ENCODE measurements around the gene GALNT14.

GALNT14 gene

DNA sequence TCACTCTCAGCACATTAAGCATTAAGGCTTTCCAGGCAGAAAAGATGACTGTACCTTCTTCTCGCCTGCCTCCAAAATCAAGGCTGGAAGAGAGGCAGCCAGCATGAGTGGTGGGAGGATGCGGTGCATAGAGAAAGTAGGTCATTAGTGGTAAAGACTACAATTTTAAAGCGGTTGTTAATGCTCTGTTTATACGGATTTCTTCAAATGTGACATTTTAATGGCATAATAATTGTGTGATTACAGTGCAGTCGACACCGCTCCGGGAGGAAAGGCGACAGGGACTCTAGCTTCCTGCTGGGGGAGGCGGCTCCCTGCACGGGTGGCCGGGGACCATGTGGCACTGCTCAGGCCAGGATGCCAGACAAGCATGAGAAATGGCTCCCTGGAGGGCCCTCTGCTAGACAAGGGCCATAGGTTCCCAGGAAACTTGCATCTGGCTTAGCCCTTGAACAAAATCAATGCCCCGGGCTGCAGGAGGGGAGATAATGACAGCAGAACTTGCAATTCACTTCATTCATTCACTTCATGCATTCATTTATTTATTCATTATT is 129.6 kb downstream of the GALNT14 start:
- peak; percentile 68 to 86 for DNase-seq

DNA sequence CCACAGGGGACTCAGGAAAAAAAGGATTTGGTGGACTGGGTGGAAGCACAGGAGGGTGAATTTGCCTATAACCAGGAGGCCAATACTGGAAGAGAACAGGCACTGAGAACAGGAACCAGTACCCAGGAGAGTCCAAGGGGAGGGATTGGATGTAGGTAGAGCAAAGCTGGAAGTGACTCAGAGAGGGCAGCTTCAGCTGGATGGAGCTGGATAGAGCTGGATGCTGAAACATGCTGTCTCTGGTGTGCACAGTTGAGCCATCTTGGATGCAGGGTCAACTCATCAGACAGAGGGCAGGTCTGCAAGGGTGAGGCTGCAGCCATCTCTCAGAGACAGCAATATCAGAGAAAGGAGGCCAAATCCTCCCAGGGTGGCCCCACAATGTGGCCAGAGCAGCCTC is 134.0 kb downstream of the GALNT14 start:
- DNase-seq, result no peak

DNA sequence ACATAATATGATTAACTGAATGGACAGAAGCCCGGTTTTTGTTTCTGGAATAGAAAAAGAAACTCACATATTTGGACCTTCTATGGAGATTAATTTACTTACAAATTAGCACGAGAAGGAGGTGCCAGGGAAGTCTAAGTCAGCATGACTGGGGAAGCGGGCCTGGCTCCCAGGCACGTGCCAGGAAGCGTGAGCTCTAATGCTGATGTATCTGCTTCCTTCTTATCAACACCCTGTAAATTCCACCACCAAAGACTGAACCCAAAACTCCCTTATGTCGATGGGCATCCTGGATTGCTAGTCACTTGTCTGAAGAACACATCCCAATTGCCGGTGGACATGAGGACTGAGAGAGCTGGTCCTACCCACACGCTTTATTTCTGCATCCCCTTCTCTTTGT is 134.5 kb downstream of the GALNT14 start:
- no peak for DNase-seq

DNA sequence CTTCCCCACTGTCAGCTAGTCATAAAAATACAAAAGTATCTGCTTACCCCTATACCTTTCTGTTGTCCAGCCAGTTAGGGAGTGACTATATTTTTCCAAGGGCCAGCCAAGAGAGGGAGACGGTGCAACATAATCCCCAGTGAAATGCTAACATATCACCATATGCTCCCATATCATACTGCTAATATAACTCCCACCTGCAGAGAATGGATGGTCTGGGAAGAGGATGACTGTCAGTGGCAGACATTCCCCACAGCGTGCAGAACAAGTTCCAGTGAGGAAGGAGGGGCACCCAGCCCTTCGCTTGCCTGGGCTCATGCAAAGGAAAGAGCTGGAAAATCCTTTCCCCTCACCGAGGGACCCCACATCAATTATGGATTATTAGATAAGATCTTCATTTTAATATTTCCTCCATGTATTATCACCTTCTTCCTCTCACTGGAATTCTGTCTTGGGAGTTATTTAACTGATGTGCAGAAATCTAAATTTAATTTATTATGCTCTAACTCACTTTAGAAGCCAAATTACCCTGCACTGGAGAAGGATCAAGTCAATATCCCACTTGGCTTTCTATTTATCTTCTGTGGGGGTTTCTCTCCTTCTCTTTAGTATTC is 135.6 kb downstream of the GALNT14 start:
- DNase-seq, result no peak

DNA sequence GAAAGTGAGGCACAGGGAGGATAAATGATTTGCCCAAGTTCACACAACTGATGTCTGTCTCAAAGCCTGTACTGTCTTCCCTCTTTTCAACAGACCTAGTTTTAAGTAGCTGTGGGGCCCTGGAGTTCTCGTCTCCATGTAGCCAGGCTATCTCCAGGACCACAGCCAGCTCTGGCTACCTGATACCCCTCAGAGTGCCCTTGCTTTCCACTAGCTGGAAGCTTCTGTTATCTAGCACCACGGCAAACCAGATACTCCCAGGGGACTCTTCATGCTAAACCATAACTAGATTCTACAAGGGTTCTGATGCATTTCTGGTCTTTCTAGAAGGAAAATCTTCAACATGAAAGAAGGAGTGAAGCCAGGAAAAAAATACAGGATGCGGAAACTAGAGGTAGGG is 137.3 kb downstream of the GALNT14 start:
- peak in 1 of 2 experiments; percentile 21 for DNase-seq

DNA sequence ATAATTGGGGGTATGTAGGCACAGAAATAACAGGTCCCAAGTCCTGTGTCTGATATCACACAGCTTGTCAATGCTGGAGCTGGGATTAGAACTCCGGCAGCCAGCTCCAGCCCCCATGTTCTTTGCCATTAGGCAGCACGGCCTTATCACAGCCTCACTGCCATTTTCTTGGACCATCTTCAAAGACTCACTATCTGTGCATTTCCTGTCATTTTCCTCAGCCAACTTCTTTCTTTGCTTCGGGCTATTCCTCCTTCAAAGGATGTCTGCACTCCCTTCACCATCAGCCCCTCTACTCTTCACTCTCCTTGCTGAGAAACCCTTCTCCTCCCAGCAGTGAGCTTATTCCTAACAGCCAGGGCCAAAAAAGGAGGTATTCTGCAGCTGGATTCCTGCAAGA is 139.6 kb downstream of the GALNT14 start:
- no peak for DNase-seq

DNA sequence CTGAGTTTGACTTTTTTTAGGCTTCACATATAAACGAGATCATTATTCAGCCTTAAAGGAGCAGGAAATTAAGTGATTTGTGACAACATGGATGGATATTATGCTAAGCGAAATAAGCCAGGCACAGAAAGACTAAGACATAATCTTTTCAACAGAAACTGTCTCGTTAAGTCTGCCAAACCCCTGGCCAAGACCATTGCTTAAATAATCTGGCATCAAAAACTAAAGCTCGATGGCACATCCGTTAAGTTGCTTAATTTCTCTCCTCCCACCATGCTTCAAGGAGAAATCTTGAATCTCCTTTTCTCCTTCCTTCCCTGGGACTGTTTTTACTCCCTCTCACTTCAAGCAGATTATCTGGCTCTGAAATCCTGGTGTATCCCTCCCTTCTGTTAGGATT is 140.3 kb downstream of the GALNT14 start:
- DNase-seq, result no peak

DNA sequence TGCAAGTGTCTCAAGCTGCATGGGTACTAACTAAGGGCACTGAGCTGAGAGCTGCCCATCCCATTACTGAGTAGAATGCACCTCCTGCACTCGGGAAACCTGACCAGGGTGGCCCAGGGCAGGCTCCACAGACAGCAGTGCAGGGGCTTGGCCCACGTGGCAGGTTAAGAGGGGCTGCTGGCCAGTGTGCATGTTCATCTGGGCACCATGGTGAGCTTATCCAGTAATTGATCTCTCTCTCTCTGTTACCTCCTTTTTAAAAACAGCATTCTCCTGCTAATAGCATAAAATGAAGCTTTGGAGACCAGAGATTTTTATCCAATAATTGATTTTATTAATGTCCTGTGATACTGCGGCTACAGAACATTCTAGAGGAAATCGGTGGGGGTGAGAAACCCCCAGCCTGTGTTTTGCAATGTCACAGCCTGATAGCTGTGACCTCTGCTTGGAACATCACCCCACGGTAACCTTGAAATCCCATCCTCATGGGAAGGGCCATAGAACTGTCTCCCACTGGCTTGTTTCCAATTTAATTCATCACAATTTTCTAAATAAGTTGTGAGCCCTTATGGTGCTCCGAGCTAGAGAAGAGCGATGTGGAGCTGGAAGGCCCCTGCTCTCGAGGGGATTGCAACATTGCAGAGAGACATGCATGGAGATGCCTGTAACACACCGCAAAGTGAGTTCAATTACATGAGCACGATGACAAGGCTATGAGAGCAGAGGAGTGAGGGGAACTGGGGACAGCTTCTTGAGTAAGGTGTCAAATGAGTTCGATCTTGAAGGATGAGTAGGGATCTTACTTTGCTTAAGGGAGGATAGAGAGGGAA is 143.8 kb downstream of the GALNT14 start:
- no peak for DNase-seq

DNA sequence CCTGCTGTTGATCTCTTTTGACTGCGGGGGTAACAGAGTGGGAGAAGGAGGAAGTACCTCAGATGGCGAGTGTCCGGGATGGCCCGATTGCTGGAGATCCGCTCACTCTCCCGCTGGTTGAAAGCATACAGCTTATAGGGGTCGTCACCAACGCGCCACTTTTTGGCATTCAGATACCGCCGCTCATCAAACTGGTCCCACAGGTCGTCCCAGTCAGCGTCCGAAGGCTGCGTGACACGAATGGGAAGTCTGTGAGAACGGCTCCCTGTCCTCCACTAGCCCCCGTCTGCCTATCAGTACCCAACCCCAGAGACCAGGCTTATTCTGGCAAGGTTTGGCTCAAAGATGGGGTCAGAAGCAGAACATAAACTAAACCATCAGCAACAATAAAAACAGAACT is 145.5 kb downstream of the GALNT14 start:
- DNase-seq, result no peak

DNA sequence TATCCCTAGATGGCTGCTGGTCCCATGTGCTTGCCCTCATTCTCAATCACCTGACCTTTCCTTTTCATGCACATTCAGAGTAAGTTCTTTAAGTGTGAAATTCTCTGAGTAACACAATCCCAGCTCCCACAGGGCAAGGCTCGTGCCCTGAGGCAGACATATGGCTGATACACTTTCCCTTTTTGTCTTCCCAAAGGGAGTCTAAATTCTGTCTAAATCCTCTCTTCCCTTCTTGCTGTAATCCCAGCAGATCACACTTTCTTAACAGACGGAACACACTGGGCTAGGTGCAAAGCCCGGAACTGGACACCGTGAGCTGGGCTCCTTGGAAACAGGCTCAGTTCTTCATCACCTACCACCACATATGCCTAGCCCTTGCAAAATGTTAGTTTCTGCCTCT is 147.6 kb downstream of the GALNT14 start:
- no peak for DNase-seq

DNA sequence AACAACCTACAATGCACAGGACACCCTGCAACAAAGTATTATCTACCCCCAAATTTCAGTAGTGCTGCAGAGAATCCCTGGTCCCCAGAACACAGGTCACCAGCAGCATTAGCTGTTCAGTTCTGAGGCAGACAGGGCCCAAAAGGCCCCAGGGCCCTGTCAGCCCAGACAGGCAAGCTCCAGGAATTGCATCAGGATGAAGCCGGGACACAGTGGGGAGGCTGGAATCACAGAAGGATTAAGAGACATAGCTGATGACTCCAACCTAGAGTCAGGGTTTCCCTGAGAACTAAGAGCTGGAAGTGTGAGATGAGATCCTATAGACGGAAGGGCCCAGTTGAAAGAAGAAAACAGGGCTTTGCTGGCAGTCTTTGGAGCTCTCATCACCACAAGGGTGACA is 148.1 kb downstream of the GALNT14 start:
- DNase-seq, result no peak

DNA sequence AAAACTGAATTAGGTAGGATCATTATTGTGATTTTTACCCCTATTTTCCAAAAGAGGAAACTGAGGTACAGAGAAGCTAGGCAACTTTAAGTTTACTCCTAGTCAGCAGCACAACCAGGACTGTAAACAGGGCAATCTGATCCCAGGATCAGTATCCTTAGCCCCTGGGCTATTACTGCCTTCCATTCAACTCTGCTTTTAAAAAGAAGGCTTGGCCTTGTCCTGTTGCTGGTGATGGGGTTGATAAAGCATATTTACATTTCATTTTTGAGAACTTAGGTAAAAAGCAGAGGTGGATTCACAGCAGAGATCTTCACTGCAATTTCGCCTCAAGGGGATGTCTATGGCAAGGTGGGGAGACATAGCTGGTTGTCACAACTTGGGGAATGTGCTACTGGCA is 148.5 kb downstream of the GALNT14 start:
- DNase-seq, result no peak

DNA sequence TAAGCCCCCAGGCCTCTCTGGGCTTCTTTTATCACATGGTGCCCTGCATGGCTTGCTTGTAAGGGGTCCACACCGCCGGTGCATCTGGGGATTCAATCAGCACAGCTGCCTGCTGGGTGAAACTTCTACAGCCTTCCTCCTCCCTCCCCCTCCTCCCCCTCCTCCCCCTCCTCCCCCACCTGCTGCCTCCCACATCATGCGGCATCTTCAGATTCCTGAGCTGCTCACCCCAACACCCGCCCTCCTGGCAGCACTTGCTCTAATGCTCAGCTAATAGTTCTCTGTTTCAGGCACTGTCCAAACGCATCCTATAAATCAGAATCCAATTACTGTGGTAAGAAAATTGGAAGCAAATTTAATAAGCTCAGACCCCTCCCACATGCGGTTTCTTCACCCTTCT is 150.7 kb downstream of the GALNT14 start:
- DNase-seq, result no peak

DNA sequence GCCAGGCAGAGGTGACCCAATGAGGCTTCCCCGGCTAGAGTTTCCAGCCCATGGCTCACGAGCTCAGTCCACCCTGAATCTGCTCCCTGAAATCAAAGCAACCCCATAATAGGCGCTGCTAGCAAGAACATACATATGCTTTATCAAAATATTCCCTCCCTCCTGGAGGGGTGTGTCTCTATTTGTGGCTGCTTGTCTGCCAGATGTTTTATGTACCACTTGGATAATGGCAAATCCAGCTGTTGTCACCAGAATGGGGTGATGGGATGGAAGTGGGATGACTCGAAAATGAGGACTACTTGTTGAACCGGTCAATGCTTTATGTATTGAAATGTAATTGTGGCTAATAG is 152.0 kb downstream of the GALNT14 start:
- DNase-seq, result no peak

DNA sequence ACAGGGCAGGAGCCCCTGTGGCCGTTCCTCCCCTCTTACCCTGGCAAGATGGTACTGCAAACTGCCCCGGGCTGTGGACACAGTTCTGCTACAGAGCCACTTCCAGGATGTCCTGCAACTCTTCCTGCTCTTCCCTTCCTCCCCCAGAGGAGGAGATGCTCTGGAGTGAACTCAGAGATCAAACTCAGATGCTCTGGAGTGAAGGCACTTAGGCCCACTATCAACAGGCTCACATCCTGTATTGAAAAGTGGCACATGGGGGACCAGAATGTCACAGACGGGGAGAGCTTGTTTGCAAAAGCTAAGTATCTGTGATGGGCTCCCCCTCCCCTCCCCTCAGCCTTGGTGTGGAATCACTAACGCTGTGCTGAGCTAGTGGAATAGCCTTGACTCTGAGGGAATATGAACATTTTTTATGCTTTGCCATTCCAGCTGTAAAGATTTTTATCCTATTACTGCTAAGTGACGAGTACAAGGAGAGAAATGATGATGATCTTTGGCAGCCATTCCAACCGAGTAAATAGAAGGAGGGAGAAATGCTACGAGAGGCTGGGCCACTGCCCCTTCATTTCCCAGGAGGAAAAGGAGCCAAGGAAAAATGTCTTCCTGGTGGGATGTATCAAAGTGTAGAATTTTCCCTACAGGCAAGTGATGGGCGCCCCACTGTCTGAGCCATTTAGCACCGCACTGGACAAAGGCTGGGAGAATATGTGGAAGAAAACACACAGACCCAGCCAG is 152.6 kb downstream of the GALNT14 start:
- no peak for DNase-seq

DNA sequence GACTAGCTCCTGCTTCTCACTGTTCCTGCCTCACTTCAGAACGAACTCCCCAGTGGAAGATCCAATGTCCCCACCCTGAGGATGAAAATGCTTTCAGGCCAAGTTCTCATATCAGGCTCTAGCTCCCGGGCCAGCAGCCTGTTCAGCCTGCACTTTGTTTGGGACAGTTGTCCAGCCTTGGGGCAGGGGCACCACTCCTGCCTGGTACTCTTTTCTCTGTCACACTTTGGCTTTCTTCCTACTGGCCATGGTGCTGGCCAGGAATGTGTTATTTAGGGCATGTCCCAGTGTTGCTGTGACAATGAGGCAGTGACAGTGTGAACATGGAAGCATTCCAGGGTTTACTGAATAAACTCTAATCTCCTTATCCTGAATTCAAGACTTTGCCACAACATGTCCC is 154.1 kb downstream of the GALNT14 start:
- no peak for DNase-seq

DNA sequence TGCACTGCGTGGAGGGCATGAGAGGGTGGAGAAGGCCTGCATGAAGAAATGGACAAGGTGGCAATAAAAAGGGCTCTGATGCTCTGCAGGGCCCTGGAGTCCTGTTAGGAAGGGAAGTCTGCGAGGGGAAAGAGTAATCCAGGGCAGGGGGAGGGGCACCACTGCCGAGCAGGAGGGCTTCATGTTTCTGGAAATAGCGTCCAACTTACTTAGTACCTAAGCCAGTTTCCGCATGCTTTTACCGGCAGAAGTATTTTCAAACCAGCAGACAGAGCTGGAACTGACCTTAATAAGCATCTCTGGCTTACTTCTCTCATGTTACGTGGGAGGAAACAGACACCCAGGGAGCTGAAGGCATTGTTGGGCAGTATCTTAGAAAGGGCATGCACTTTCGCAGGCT is 156.7 kb downstream of the GALNT14 start:
- DNase-seq, result no peak

DNA sequence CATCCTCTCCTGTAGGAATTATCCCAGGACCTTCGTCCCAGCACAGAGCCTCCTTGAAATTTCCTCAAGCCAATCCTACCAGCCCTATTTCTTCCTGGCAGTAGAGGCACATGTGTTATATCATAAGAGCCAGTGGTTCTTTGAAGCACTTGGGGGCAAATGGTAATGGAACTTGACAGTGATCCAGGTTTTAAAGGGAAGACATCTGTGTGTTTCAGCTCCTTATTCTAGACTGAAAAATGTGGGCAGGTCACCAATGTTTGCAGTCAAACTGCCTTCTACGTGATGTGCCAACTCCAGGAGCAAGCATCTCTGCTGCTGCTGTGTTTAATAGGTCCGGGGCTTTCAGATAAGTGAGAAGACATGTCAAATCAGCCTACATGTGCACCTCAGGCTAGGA is 157.1 kb downstream of the GALNT14 start:
- no peak for DNase-seq

DNA sequence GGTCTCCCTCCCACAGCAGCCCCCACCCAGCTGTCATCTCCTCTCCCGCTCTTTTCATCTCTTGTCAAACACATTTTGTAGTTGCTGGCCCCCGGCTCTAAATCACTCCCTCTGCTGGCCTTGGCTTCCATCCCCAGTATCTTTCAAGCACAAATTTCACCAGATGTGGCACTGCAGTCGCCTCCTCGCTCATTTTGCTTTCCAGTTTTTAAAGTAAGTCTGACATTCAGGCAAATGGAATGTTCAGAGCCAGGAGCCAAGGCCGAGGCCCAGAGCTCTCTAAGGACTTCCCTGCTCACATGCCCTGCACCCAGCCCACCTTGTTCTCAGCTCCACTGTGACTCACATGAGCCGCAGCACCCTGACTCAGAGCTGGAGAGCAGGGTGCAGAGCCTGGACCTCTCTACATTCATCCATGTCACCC is 158.4 kb downstream of the GALNT14 start:
- DNase-seq, result no peak

DNA sequence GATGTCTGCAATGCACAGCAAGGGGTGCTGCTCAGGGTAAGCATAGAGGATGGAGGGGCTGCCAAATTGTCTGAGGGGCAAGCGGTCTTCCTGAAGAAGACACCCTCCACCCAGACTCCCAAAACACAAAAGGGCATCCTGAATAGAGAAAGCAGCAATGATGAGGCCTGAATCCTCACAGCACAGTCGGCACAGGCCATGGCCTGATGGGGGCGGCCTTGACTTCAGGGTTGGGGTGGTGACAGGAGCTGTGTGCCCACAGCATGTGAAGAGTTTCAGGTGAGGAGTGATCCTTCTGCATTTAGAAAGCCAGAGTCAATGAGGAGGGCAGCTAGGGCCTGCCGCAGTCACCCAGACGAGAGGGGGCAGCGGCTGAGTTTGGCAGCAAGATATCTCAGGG is 159.4 kb downstream of the GALNT14 start:
- no peak for DNase-seq

DNA sequence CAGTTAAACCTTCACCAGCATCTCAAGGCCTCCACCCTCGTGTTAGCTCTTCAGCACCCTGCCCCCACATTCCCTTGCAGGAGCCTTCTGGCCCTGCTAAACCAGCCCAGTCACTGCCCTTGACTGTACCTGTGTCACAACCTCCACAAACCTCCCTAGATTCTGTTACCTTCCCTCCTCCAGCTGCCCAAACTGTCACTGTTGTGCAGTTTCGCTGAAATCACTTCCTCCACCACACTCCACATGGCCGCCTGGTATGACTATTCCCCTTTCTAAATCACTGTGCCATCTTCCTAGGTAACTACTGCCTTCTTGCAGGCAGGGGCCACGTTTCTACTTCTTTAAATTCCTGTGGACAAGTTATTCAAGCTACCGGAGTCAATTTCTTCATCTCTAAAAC is 160.2 kb downstream of the GALNT14 start:
- DNase-seq, result no peak

DNA sequence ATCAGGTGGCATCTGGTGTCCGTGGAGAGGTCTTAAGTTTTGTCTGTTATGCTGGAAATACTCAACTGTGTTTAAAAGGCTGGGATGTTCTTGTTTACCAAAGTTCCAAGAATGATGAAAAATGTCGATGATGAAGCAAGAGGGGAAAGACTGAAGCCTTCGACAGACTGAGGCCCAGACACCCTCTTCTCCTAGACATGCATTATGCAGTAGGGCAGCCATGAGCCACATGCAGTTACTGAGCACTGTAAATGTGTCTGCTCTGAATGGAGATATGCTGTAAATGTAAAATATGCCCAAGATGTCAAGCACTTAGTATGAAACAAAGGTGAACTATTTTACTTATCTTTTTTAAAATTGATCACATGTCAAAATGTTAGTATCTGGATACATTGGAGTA is 163.1 kb downstream of the GALNT14 start:
- DNase-seq, result no peak

DNA sequence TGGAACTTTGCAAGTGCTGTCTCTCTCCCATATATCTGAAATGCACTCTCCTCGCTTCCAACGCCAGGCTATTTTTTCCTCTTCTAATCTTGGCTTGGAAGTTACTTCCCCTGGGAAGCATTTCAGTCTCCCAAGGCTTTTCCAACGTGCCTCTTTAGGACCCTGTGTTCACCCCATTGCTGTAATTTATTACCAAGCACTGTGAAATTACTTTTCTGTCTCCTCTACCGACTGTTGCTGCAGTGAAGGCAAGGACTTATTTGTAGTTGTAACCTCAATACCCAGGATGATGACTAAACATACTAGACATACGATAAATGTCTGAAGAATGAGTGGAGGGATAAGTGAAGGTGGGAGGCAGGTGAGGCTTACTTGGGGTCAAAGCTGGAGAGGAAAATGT is 163.7 kb downstream of the GALNT14 start:
- DNase-seq, result no peak

DNA sequence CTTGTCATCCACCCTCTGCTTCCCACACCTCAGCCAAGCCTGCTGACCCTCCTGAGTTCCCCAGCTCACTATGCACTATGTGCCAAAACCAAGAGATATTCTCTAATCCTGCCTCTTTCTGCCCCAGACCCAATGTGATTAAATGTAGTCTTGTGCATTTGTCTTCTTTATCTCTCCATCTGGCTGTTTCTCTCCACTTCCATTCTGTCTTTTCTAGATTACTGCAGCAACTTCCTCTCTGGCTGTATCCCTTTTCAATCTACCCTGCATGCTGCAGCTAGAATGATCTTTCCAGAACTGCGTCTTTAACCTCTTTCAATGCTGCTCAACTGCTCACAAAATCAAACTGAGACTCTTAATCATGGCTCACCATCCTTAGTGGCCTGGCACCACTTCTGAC is 164.1 kb downstream of the GALNT14 start:
- no peak for DNase-seq
